Heart left ventricle (tissue), 13 donors: ENCODE measurements around the gene SPTB.

ENCODE experiments used
- CTCF ChIP-seq, 12 donors: fragments of 200-600 bp; sonication (generic) in 4 of 12; IDR thresholded peaks; one replicate each; pipeline versions ENCODE4 v1.5.0 to v1.8.0; 2018 to 2022; ENCODE audit warnings: antibody characterized with exemption in 12 of 12, mild to moderate bottlenecking in 5 of 12
- POLR2A ChIP-seq, 2 donors: fragments of 450-650 bp; IDR thresholded peaks; one replicate each; pipeline ENCODE4 v1.6.1; 2017; ENCODE audit warnings: antibody characterized with exemption in 2 of 2, mild to moderate bottlenecking in 2 of 2, moderate library complexity in 2 of 2
- donor health status: ischemic (EF 13 %, LVEDD 7.1; RV severe dilation, severe dysfunction).
- donor health status: DM: no; HTN: yes; CAD: no.
- donor health status: DM: no; HTN: no; CAD: no.
- donor health status: ischemic (EF 25% LVEDD 6.9; RV normal size, moderate dysfunction).
- donor health status: ischemic (EF 25% LVEDD 5.7; RV mildly dilated, moderate dysfunction).
- donor health status: ischemic (EF 35%, LVEDD 5.7; RV mildly dilated, moderate dysfunction).
- donor health status: nonischemic (EF 11% LVEDD 7.7; RV severe dilation, severe dysfunction).
- donor health status: DM: yes; HTN: yes; CAD: no.
- donor health status: PGD.
- donor health status: ischemic (EF 29% LVEDD 5.4; RV normal size, mild dysfunction).
- donor health status: nonischemic (EF 23%, LVEDD 6.1; RV moderate dilation, normal function).

GRCh38 chr14:64730681-64731080 lies 149.0 kb downstream of the SPTB start:
- no peak for TF ChIP-seq CTCF (IDR thresholded peaks at IDR 0.05)
- TF ChIP-seq POLR2A (IDR thresholded peaks at IDR 0.05) = no peak
